Vagina (tissue), 2 donors: Measurements from ENCODE around the gene ACTL6B. TPM values are rescaled to one million over a fixed set of nuclear protein-coding genes. Genes with fewer than 3 reads are reported as not detected.
A peak's percentile ranks its signal among the peaks of the same experiment; 100 is the strongest.

Source experiments
- DNase-seq, 2 donors: peaks; one replicate each; pipeline ENCODE4 v3.0.0-alpha.2; 2017; ENCODE audit errors: extremely low spot score in 2 of 2
- H3K27ac ChIP-seq: fragments of 200-600 bp; sonication (generic); one replicate; pipeline ENCODE4 v1.5.1; 2019
- H3K27me3 ChIP-seq: fragments of 200-600 bp; sonication (generic); one replicate; pipeline ENCODE4 v1.5.1; 2019
- H3K36me3 ChIP-seq, 2 donors: fragments of 200-600 bp; sonication (generic); one replicate each; pipeline ENCODE4 v1.5.1; 2017 to 2019
- H3K4me1 ChIP-seq: fragments of 200-600 bp; sonication (generic); one replicate; pipeline ENCODE4 v1.5.1; 2019
- H3K4me3 ChIP-seq, 2 donors: fragments of 200-600 bp; sonication (generic); 1 replicate in 1 of 2; 2 replicates in 1 of 2; pipeline ENCODE4 v1.5.1; 2016 to 2019
- H3K9me3 ChIP-seq: fragments of 200-600 bp; sonication (generic); one replicate; pipeline ENCODE4 v1.5.1; 2019
- CTCF ChIP-seq, 3 experiments: fragments of 450-650 bp in 2 of 3; fragments of 200-600 bp in 1 of 3; sonication (generic) in 1 of 3; IDR thresholded peaks; one replicate each; pipeline ENCODE4 v1.5.1; 2017 to 2019; ENCODE audit warnings: antibody characterized with exemption in 3 of 3, mild to moderate bottlenecking in 2 of 3, moderate library complexity in 2 of 3
- POLR2A ChIP-seq, 2 donors: fragments of 450-650 bp; IDR thresholded peaks; one replicate each; pipeline ENCODE4 v1.6.1; 2017; ENCODE audit warnings: antibody characterized with exemption in 2 of 2, mild to moderate bottlenecking in 2 of 2, moderate library complexity in 2 of 2
- POLR2AphosphoS5 ChIP-seq, 2 donors: sonication (generic); formaldehyde crosslinking; IDR thresholded peaks; one replicate each; pipeline ENCODE4 v1.9.0; 2017; ENCODE audit warnings: antibody characterized with exemption in 2 of 2, mild to moderate bottlenecking in 2 of 2, low read depth in 1 of 2; ENCODE audit not compliant: insufficient read depth in 1 of 2
- intact Hi-C: fragments of 100-400 bp; cut with DNase I; formaldehyde crosslinking; loops from one replicate; pipeline ENCODE4 v1.15.1; 2023
- total RNA-seq: library from RNA; depleted of rRNA; stranded (reverse); fragments of >200 nt; gene quantifications from one replicate; pipeline ENCODE4 v1.2.3, GENCODE V29; 2016

ACTL6B gene
- total RNA-seq, 1 donor from 2014 or later: 0.49 TPM

GRCh38 chr7:100680576-100681271 lies 24.5 kb upstream of the ACTL6B start:
- H3K9me3 ChIP-seq: no peaks in the 10 kb centered on the region
- TF ChIP-seq CTCF (IDR thresholded peaks at IDR 0.05): no peak
- no peak for TF ChIP-seq POLR2AphosphoS5 (IDR thresholded peaks at IDR 0.05; ENCODE audit: insufficient read depth in 1 of 2, low read depth in 1 of 2)
- TF ChIP-seq POLR2A (IDR thresholded peaks at IDR 0.05): no peak
- peak overlapping the region; percentile 56 for H3K27ac ChIP-seq
- H3K4me3 ChIP-seq: no peak overlapping the region
- peaks cover 41% of the 10 kb centered on the region for H3K4me1 ChIP-seq
- intact Hi-C loops: no loop called here
- no peaks in the 10 kb centered on the region for H3K27me3 ChIP-seq
- H3K36me3 ChIP-seq: peaks cover 3 to 76% of the 10 kb centered on the region in 2 donors
- no peak for DNase-seq

GRCh38 chr7:100679927-100680575 lies 23.8 kb upstream of the ACTL6B start:
- H3K27ac ChIP-seq: peak overlapping the region; percentile 56
- peaks cover 41% of the 10 kb centered on the region for H3K4me1 ChIP-seq
- no peak for DNase-seq
- TF ChIP-seq CTCF (IDR thresholded peaks at IDR 0.05) (no peak), POLR2AphosphoS5 (IDR thresholded peaks at IDR 0.05; ENCODE audit: insufficient read depth in 1 of 2, low read depth in 1 of 2) (no peak), POLR2A (IDR thresholded peaks at IDR 0.05) (no peak)
- no peaks in the 10 kb centered on the region for H3K9me3 ChIP-seq
- H3K27me3 ChIP-seq: no peaks in the 10 kb centered on the region
- intact Hi-C loops: loop anchor here (5.0 to 10.0 kb wide), 2 partner anchors 78 to 205 kb away; partner anchors contain the start of genes PCOLCE and TSC22D4
- H3K36me3 ChIP-seq: peaks cover 3 to 69% of the 10 kb centered on the region in 2 donors
- no peak overlapping the region for H3K4me3 ChIP-seq

- no peak for TF ChIP-seq POLR2A (IDR thresholded peaks at IDR 0.05)
- no peak for TF ChIP-seq POLR2AphosphoS5 (IDR thresholded peaks at IDR 0.05; ENCODE audit: insufficient read depth in 1 of 2, low read depth in 1 of 2)
- no peak for TF ChIP-seq CTCF (IDR thresholded peaks at IDR 0.05)
- intact Hi-C loops: loop anchor here (5.0 to 10.0 kb wide), 2 partner anchors 77 to 205 kb away; partner anchors contain the start of genes PCOLCE and TSC22D4
Measured at GRCh38 chr7:100679129-100679926, 23.1 kb upstream of the ACTL6B start.

GRCh38 chr7:100678291-100678984 lies 22.2 kb upstream of the ACTL6B start:
- Histone ChIP-seq H3K9me3 (no peaks in the 10 kb centered on the region), H3K27ac (peak overlapping the region; percentile 56), H3K36me3 (peaks cover 3 to 53% of the 10 kb centered on the region in 2 donors), H3K27me3 (no peaks in the 10 kb centered on the region), H3K4me1 (peaks cover 41% of the 10 kb centered on the region), H3K4me3 (no peak overlapping the region)
- intact Hi-C loops: loop anchor here (5.0 to 10.0 kb wide), 2 partner anchors 76 to 204 kb away; partner anchors contain the start of genes PCOLCE and TSC22D4
- TF ChIP-seq CTCF (IDR thresholded peaks at IDR 0.05) (no peak), POLR2AphosphoS5 (IDR thresholded peaks at IDR 0.05; ENCODE audit: insufficient read depth in 1 of 2, low read depth in 1 of 2) (no peak), POLR2A (IDR thresholded peaks at IDR 0.05) (no peak)
- no peak for DNase-seq

More at GRCh38 chr7:100679129-100679926, 23.1 kb upstream of the ACTL6B start:
- Histone ChIP-seq H3K36me3 (peaks cover 3 to 62% of the 10 kb centered on the region in 2 donors), H3K4me1 (peaks cover 41% of the 10 kb centered on the region), H3K27ac (peak overlapping the region; percentile 56), H3K9me3 (no peaks in the 10 kb centered on the region), H3K27me3 (no peaks in the 10 kb centered on the region), H3K4me3 (no peak overlapping the region)
- DNase-seq: no peak
